IPS DF 4.7 (cell line): Measurements from ENCODE around the gene PCP4.

Experiments used
- DNase-seq: peaks from one replicate; pipeline ENCODE4 v3.0.0-alpha.2; 2013; ENCODE audit warnings: low spot score; ENCODE audit errors: extremely low read depth

Gene PCP4

GRCh38 chr21:39972471-39972870, 105.2 kb downstream of the PCP4 start:
- no peak for DNase-seq

GRCh38 chr21:39972976-39973770, 105.9 kb downstream of the PCP4 start:
- no peak for DNase-seq

GRCh38 chr21:39976800-39977199, 109.6 kb downstream of the PCP4 start:
- no peak for DNase-seq
